CD14-positive monocyte (primary cell): ENCODE results near the gene TAS1R3. TPM values are rescaled to one million over a fixed set of nuclear protein-coding genes. Genes with fewer than 3 reads are reported as not detected.

ENCODE experiments used
- DNase-seq, 3 donors: peaks; one replicate each; pipeline ENCODE4 v3.0.0-alpha.2; 2011 to 2022
- H2AFZ ChIP-seq: 2 replicates; pipeline ENCODE4 v1.6.0; 2012; ENCODE audit warnings: mild to moderate bottlenecking, low read depth, low read length, inconsistent platforms; ENCODE audit not compliant: insufficient read depth, poor library complexity, severe bottlenecking
- H3K27ac ChIP-seq, 2 donors: 1 replicate in 1 of 2; 2 replicates in 1 of 2; pipeline ENCODE4 v1.5.1; 2012 to 2013; ENCODE audit warnings: low read length in 2 of 2, control low read depth in 1 of 2, inconsistent platforms in 1 of 2, low read depth in 1 of 2, mild to moderate bottlenecking in 1 of 2
- H3K27me3 ChIP-seq, 2 donors: one replicate each; pipeline versions ENCODE4 v1.6.0 to v1.6.1; 2011 to 2013; ENCODE audit warnings: low read length in 2 of 2; ENCODE audit not compliant: control insufficient read depth in 2 of 2, insufficient read depth in 2 of 2
- H3K36me3 ChIP-seq, 2 donors: replicated peaks in 1 of 2; 1 replicate in 1 of 2; 2 replicates in 1 of 2; pipeline versions ENCODE4 v1.5.1 to v1.6.1; 2012 to 2013; ENCODE audit warnings: low read length in 2 of 2, control low read depth in 1 of 2, inconsistent platforms in 1 of 2, mild to moderate bottlenecking in 1 of 2; ENCODE audit not compliant: insufficient read depth in 2 of 2, control insufficient read depth in 1 of 2
- H3K4me1 ChIP-seq, 2 donors: 1 replicate in 1 of 2; 2 replicates in 1 of 2; pipeline versions ENCODE4 v1.5.1 to v1.6.1; 2012 to 2013; ENCODE audit warnings: low read length in 2 of 2, control low read depth in 1 of 2, inconsistent platforms in 1 of 2, mild to moderate bottlenecking in 1 of 2, moderate library complexity in 1 of 2; ENCODE audit not compliant: insufficient read depth in 2 of 2, control insufficient read depth in 1 of 2
- H3K4me2 ChIP-seq: replicated peaks from 2 replicates; pipeline ENCODE3; 2012; ENCODE audit warnings: low read length, moderate library complexity, mild to moderate bottlenecking; ENCODE audit not compliant: poor library complexity, severe bottlenecking; ENCODE audit errors: extremely low read depth
- H3K4me3 ChIP-seq, 3 experiments: fragments of 200-600 bp in 1 of 3; sonication (generic) in 1 of 3; replicated peaks in 1 of 3; 1 replicate in 2 of 3; 2 replicates in 1 of 3; pipeline ENCODE4 v1.5.1; 2011 to 2013; ENCODE audit warnings: low read length in 3 of 3, mild to moderate bottlenecking in 3 of 3, control low read depth in 2 of 3, low read depth in 2 of 3, inconsistent platforms in 1 of 3, moderate library complexity in 1 of 3
- H3K79me2 ChIP-seq: 2 replicates; pipeline ENCODE4 v1.6.0; 2012; ENCODE audit warnings: mild to moderate bottlenecking, control low read depth, inconsistent platforms, low read length, moderate library complexity; ENCODE audit not compliant: insufficient read depth
- H3K9ac ChIP-seq: 2 replicates; pipeline ENCODE4 v1.6.0; 2017; ENCODE audit warnings: low read length, mild to moderate bottlenecking; ENCODE audit not compliant: insufficient read depth, poor library complexity, severe bottlenecking
- H3K9me3 ChIP-seq, 2 donors: replicated peaks in 1 of 2; 1 replicate in 1 of 2; 2 replicates in 1 of 2; pipeline versions ENCODE4 v1.5.1 to v1.6.1; 2012 to 2013; ENCODE audit warnings: low read length in 2 of 2, control low read depth in 1 of 2; ENCODE audit not compliant: control insufficient read depth in 1 of 2, insufficient read depth in 1 of 2
- H4K20me1 ChIP-seq: 2 replicates; pipeline ENCODE4 v1.6.0; 2012; ENCODE audit warnings: mild to moderate bottlenecking, low read length, control low read depth, moderate library complexity; ENCODE audit not compliant: insufficient read depth
- H3K27ac Mint-ChIP-seq, 7 donors: one replicate each; pipeline ENCODE4 v1.8.0; 2020; ENCODE audit warnings: mild to moderate bottlenecking in 7 of 7, mixed read lengths in 7 of 7, moderate library complexity in 6 of 7, inconsistent platforms in 2 of 7
- H3K27me3 Mint-ChIP-seq, 3 donors: one replicate each; pipeline ENCODE4 v1.8.0; 2021 to 2022; ENCODE audit warnings: low read depth in 3 of 3, mild to moderate bottlenecking in 3 of 3, mixed read lengths in 3 of 3, moderate library complexity in 3 of 3, inconsistent platforms in 1 of 3
- H3K36me3 Mint-ChIP-seq, 2 donors: one replicate each; pipeline ENCODE4 v1.8.0; 2020; ENCODE audit warnings: mixed read lengths in 2 of 2, inconsistent platforms in 1 of 2, mild to moderate bottlenecking in 1 of 2
- H3K4me1 Mint-ChIP-seq: one replicate; pipeline ENCODE4 v1.8.0; 2020; ENCODE audit warnings: mild to moderate bottlenecking, mixed read lengths
- H3K4me3 Mint-ChIP-seq, 2 donors: one replicate each; pipeline ENCODE4 v1.8.0; 2020; ENCODE audit warnings: mild to moderate bottlenecking in 2 of 2, mixed read lengths in 2 of 2, moderate library complexity in 1 of 2
- H3K9me3 Mint-ChIP-seq, 7 donors: one replicate each; pipeline ENCODE4 v1.8.0; 2020 to 2022; ENCODE audit warnings: mixed read lengths in 7 of 7, mild to moderate bottlenecking in 6 of 7, moderate library complexity in 6 of 7, inconsistent platforms in 2 of 7
- CTCF ChIP-seq: fragments of 200-600 bp; IDR thresholded peaks from one replicate; pipeline ENCODE4 v1.8.0; 2022; ENCODE audit warnings: antibody characterized with exemption, mild to moderate bottlenecking
- WGBS: methylation state at CpG from one replicate; pipeline ENCODE4 v1.1.5; 2013; ENCODE audit warnings: missing lambda C conversion rate; ENCODE audit not compliant: insufficient coverage; 5-methylcytosine and 5-hydroxymethylcytosine counted together
- intact Hi-C, 2 donors: fragments of 100-400 bp; cut with micrococcal nuclease; formaldehyde crosslinking; loops; one replicate each; pipeline versions ENCODE4 v1.15.0 to v1.15.1; 2023
- polyA plus RNA-seq, 3 donors: library from polyadenylated mRNA; depleted of rRNA in 1 of 3; unstranded in 2 of 3; stranded (reverse) in 1 of 3; fragments of 300-500 nt in 2 of 3; fragments of >200 nt in 1 of 3; fragmentation: Illumina TruSeq in 2 of 3; gene quantifications; 1 replicate in 2 of 3; 2 replicates in 1 of 3; pipeline ENCODE4 v1.2.3, GENCODE V29; 2012 to 2021

The TAS1R3 gene
- polyA plus RNA-seq, 3 donors = 0.45 TPM; not detected in 2

- Mint-ChIP-seq H3K27ac (peak overlapping the region; percentile 54 to 91 (median 84)), H3K27me3 (peaks cover 0 to 6% (median 2%) of the 10 kb centered on the region in 3 donors), H3K4me3 (peak overlapping the region; percentile 81 to 90), H3K36me3 (peaks cover 0 to 5% of the 10 kb centered on the region in 2 donors), H3K4me1 (peaks cover 36% of the 10 kb centered on the region), H3K9me3 (no peaks in the 10 kb centered on the region)
- 6% methylated on average over 23 of the region's 25 CpGs for WGBS
- peak; percentile 66 to 77 (median 67) for DNase-seq
- no peaks in the 10 kb centered on the region for H3K27me3 ChIP-seq
- peaks cover 4% of the 10 kb centered on the region in 2 donors for H3K36me3 ChIP-seq
- H3K79me2 ChIP-seq = peaks cover 46% of the 10 kb centered on the region
- peak overlapping the region; percentile 81 for H3K9ac ChIP-seq
- H3K9me3 ChIP-seq = no peaks in the 10 kb centered on the region
- intact Hi-C loops = loop anchor here in 1 of 2 donors (5.0 kb wide), 2 partner anchors 72 to 477 kb away; partner anchors contain the start of gene AURKAIP1
- no peak for TF ChIP-seq CTCF
- H3K4me1 ChIP-seq = peaks cover 39 to 55% of the 10 kb centered on the region in 2 donors
- peak overlapping the region; percentile 55 to 80 for H3K27ac ChIP-seq
- H3K4me3 ChIP-seq = peak overlapping the region; percentile 12 to 91 (median 57)
- H3K4me2 ChIP-seq = peak overlapping the region; percentile 99
- H2AFZ ChIP-seq = peak overlapping the region; percentile 59
- peaks cover 58% of the 10 kb centered on the region for H4K20me1 ChIP-seq
Measured at GRCh38 chr1:1305300-1306069, 25.6 kb upstream of the TAS1R3 start.

- DNase-seq = no peak
- no peaks in the 10 kb centered on the region for H3K9me3 Mint-ChIP-seq
- H3K27me3 ChIP-seq = no peaks in the 10 kb centered on the region
- H3K9ac ChIP-seq = peak overlapping the region; percentile 81
- H3K4me3 Mint-ChIP-seq = peak overlapping the region; percentile 81 to 90
- no peaks in the 10 kb centered on the region for H3K9me3 ChIP-seq
- TF ChIP-seq CTCF = no peak
- peaks cover 36% of the 10 kb centered on the region for H3K4me1 Mint-ChIP-seq
- H2AFZ ChIP-seq = peak overlapping the region; percentile 59
- H4K20me1 ChIP-seq = peaks cover 60% of the 10 kb centered on the region
- H3K4me1 ChIP-seq = peaks cover 39 to 55% of the 10 kb centered on the region in 2 donors
- H3K36me3 ChIP-seq = peaks cover 8 to 11% of the 10 kb centered on the region in 2 donors
- intact Hi-C loops = loop anchor here in 1 of 2 donors (5.0 kb wide), 2 partner anchors 71 to 476 kb away; partner anchors contain the start of gene AURKAIP1
- peaks cover 46% of the 10 kb centered on the region for H3K79me2 ChIP-seq
- 44% methylated on average over 8 of the region's 11 CpGs for WGBS
- peak overlapping the region; percentile 54 to 91 (median 79) for H3K27ac Mint-ChIP-seq
- H3K36me3 Mint-ChIP-seq = peaks cover 3 to 11% of the 10 kb centered on the region in 2 donors
- H3K4me3 ChIP-seq = peak overlapping the region in 2 of 3 experiments; percentile 57 to 91
- peak overlapping the region; percentile 55 to 80 for H3K27ac ChIP-seq
- peaks cover 0 to 4% (median 0%) of the 10 kb centered on the region in 3 donors for H3K27me3 Mint-ChIP-seq
- peak overlapping the region; percentile 99 for H3K4me2 ChIP-seq
Measured at GRCh38 chr1:1306070-1306660, 24.9 kb upstream of the TAS1R3 start.
